Measurements from ENCODE around the gene MACROD2. TPM values are rescaled to one million over a fixed set of nuclear protein-coding genes. Genes with fewer than 3 reads are reported as not detected.

The MACROD2 gene
- total RNA-seq, 2 donors from 2014 or later: 0.95 to 4.2 TPM

DNA sequence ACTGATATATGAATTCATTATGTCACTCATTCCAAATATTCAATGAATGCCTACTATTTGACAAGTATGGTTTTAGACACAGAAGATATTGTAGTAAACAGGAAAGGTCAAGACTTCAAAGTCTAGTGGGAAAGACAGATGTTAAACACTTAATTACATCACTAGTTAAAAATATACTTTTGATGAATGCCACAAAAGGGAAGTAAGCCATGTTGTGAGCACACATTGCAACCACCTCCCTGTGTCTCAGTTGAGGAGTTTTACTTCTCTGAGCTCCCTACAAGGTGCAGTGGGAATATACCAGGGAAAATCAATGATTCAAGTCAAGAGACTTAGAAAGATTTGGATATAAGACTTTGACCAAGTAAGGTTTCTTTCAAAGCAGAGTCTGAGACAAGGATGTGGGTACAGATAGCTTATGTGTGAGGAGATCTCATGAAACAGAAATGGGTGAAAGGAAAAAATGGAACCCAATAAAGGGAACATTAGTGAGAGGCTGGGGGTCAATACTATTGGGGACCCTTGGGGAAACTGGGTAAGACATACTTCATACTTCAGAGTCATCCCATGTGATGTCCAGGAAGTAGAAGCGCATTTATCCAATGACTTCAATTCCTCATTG, 2074.2 kb downstream of the MACROD2 start:
- Histone ChIP-seq H3K9me3 (no peaks in the 10 kb centered on the region), H3K4me1 (ENCODE audit: control insufficient read depth in 1 of 2, low read depth in 2 of 2) (peaks cover 6 to 14% of the 10 kb centered on the region in 2 donors), H3K4me3 (no peak overlapping the region), H3K27ac (no peak overlapping the region), H3K36me3 (no peaks in the 10 kb centered on the region), H3K27me3 (replicated peaks; ENCODE audit: insufficient read depth) (no peaks in the 10 kb centered on the region)
- TF ChIP-seq, protein P1, sequence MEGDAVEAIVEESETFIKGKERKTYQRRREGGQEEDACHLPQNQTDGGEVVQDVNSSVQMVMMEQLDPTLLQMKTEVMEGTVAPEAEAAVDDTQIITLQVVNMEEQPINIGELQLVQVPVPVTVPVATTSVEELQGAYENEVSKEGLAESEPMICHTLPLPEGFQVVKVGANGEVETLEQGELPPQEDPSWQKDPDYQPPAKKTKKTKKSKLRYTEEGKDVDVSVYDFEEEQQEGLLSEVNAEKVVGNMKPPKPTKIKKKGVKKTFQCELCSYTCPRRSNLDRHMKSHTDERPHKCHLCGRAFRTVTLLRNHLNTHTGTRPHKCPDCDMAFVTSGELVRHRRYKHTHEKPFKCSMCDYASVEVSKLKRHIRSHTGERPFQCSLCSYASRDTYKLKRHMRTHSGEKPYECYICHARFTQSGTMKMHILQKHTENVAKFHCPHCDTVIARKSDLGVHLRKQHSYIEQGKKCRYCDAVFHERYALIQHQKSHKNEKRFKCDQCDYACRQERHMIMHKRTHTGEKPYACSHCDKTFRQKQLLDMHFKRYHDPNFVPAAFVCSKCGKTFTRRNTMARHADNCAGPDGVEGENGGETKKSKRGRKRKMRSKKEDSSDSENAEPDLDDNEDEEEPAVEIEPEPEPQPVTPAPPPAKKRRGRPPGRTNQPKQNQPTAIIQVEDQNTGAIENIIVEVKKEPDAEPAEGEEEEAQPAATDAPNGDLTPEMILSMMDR (IDR thresholded peaks at IDR 0.05): no peak
- DNase-seq (ENCODE audit: low spot score) (no peak), ATAC-seq (ENCODE audit: insufficient number of reproducible peaks, low FRiP score, low read depth) (no peak)

DNA sequence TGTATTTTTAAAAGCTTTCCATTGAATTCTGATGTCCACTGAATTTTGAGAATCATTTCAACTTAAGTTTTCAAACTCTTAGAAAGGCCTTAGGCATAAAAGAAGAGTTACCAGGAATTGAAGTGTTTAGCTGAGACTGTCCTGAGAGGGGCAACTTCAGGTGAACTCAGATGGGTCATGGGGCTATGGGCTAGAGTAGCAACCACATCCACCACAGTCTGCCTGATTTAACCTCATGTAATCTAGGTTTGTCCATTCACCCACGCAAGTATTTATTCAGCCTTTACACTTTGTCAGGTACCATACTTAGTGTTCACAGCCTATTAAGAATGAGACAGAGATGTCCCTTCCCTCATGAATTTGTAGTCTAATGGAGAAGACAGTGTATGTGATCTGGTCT, 2076.9 kb downstream of the MACROD2 start:
- no peaks in the 10 kb centered on the region for H3K4me1 ChIP-seq (ENCODE audit: control insufficient read depth in 1 of 2, low read depth in 2 of 2)
- no peak for DNase-seq (ENCODE audit: low spot score)
- H3K4me3 ChIP-seq: no peak overlapping the region
- H3K27me3 ChIP-seq (replicated peaks; ENCODE audit: insufficient read depth): no peaks in the 10 kb centered on the region
- no peak overlapping the region for H3K27ac ChIP-seq
- TF ChIP-seq, protein P1 (IDR thresholded peaks at IDR 0.05): no peak
- H3K9me3 ChIP-seq: no peaks in the 10 kb centered on the region
- no peaks in the 10 kb centered on the region for H3K36me3 ChIP-seq
- no peak for ATAC-seq (ENCODE audit: insufficient number of reproducible peaks, low FRiP score, low read depth)

DNA sequence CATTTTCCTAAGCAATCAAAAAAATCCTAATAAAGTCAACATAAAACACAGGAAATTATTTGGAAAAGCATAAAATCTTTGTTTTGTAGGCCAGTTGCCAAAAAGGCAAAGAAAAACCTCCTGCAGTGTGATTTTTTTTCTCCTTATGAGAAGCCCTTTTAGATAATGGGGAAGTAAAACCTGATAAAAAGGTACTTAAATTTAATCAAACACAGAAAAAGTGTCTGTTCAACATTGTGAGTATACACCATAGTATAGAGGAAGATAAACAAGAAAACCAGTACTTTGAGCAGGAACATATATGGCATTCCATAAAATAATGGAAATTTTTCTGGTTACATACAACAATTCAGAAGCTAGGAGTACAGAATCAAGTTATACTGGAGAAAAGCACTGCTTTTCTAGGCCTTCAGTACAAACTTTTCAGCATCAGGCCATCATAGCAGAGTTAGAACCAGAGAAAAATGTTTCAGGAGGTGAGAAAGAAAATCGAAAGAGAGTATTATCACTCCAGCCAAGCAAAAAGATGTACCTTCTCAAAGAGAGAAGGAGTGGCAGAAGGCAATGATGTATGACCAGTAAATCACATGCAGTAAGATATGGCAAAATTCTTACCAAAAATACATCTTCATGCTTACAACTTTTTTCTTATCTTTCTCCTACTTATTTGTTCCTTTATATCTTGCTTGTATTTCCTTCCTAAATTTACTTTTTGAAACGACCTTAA, 2083.0 kb downstream of the MACROD2 start:
- no peak for DNase-seq (ENCODE audit: low spot score)
- Histone ChIP-seq H3K4me1 (ENCODE audit: control insufficient read depth in 1 of 2, low read depth in 2 of 2) (peaks cover 0 to 10% of the 10 kb centered on the region in 2 donors), H3K27me3 (replicated peaks; ENCODE audit: insufficient read depth) (no peaks in the 10 kb centered on the region), H3K36me3 (no peaks in the 10 kb centered on the region), H3K9me3 (no peaks in the 10 kb centered on the region), H3K4me3 (no peak overlapping the region), H3K27ac (no peak overlapping the region)
- ATAC-seq (ENCODE audit: insufficient number of reproducible peaks, low FRiP score, low read depth): no peak
- TF ChIP-seq, protein P1 (IDR thresholded peaks at IDR 0.05): no peak

DNA sequence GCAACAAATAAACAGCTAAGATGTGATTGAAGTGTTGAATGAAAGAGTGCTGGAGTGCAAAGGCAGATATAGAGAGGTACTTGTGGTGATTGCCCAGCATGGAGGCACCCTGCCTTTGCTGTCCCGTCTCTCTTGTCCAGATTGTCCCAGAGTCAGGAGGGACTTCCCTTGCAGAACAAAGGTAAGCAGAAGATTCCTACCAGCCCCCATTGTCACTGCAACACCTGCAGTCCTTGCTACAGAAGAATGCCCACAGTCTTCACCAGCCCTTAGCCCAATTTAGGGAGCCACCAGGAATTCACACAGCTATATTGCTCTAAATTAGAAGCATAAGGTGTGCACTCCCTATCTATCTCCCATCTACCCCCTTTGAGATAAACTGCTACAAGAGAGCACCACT, 2086.1 kb downstream of the MACROD2 start:
- Histone ChIP-seq H3K4me3 (no peak overlapping the region), H3K9me3 (no peaks in the 10 kb centered on the region), H3K36me3 (no peaks in the 10 kb centered on the region), H3K4me1 (ENCODE audit: control insufficient read depth in 1 of 2, low read depth in 2 of 2) (peaks cover 0 to 10% of the 10 kb centered on the region in 2 donors), H3K27me3 (replicated peaks; ENCODE audit: insufficient read depth) (no peaks in the 10 kb centered on the region), H3K27ac (no peak overlapping the region)
- DNase-seq (ENCODE audit: low spot score) (no peak), ATAC-seq (ENCODE audit: insufficient number of reproducible peaks, low FRiP score, low read depth) (no peak)
- TF ChIP-seq, protein P1 (IDR thresholded peaks at IDR 0.05): no peak

DNA sequence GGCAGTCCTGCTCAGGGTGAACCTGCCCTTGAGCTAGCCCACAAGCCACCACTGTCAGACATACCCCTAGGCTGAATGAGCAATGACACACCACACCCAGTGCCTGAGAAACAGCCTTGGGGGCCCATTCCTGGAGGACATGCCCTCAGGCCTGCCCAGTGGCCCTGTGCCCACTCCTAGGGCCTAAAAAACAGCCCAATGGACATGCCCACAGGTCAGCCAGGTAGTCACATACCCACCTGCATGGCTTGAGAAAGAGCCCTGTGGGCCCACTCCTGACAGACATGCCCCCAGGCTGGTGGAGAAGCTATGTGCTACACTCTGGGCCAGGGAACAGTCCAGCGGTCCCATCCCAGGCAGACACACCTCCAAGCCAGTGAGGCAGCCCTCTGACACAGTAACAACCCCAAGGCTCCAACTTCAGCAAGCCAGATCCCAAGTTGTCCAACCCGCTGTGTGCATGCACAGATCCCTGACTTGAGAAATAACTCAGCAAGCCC, 2086.8 kb downstream of the MACROD2 start:
- DNase-seq (ENCODE audit: low spot score) (no peak), ATAC-seq (ENCODE audit: insufficient number of reproducible peaks, low FRiP score, low read depth) (no peak)
- Histone ChIP-seq H3K9me3 (no peaks in the 10 kb centered on the region), H3K27ac (no peak overlapping the region), H3K4me1 (ENCODE audit: control insufficient read depth in 1 of 2, low read depth in 2 of 2) (peaks cover 0 to 10% of the 10 kb centered on the region in 2 donors), H3K4me3 (no peak overlapping the region), H3K36me3 (no peaks in the 10 kb centered on the region), H3K27me3 (replicated peaks; ENCODE audit: insufficient read depth) (no peaks in the 10 kb centered on the region)
- TF ChIP-seq, protein P1 (IDR thresholded peaks at IDR 0.05): no peak
